ENCODE results near the gene AGPAT4.

- TF ChIP-seq CTCF (optimal IDR thresholded peaks at IDR 0.05 in 1 of 3, IDR thresholded peaks at IDR 0.05 in 1 of 3, conservative IDR thresholded peaks at IDR 0.05 in 1 of 3; ENCODE audit: extremely low read depth in 1 of 3, insufficient read depth in 2 of 3, low read length in 3 of 3), result no peak
- no peak for TF ChIP-seq EZH2 (IDR thresholded peaks at IDR 0.05; ENCODE audit: low read length)
These were observed 7.2 kb downstream of the AGPAT4 start for GRCh38 chr6:161266513-161267230.
